Activated T-helper 1 cell treated with anti-CD3 and anti-CD28 coated beads, Interleukin-2, amount 50 U/mL, for 16 hours (primary cell): ENCODE measurements around the gene DDX3Y.

ENCODE experiments used
- DNase-seq, 2 donors: peaks; one replicate each; pipeline ENCODE4 v3.0.0-alpha.2; 2020; ENCODE audit warnings: low read depth in 1 of 2, low spot score in 1 of 2

The DDX3Y gene

GRCh38 chrY:12904618-12905516 lies at the start of gene DDX3Y:
DDX3Y (plus strand) TSS chrY:12904868; CDS start chrY:12904937, 69 bp downstream.
- DNase-seq = peak in 1 of 2 donors; percentile 50

GRCh38 chrY:12855791-12856275 lies 48.8 kb upstream of the DDX3Y start:
- DNase-seq = no peak

- DNase-seq = no peak
Observed at GRCh38 chrY:12867960-12868359, 36.7 kb upstream of the DDX3Y start.

- DNase-seq = no peak
Observed at GRCh38 chrY:12896973-12897372, 7.7 kb upstream of the DDX3Y start.

- DNase-seq = no peak
Observed at GRCh38 chrY:12898604-12899003, 6.1 kb upstream of the DDX3Y start.

GRCh38 chrY:12905517-12905872 lies 827 bp downstream of the DDX3Y start:
- peak in 1 of 2 donors; percentile 22 for DNase-seq

- DNase-seq = no peak
Observed at GRCh38 chrY:12905895-12906294, 1.2 kb downstream of the DDX3Y start.

GRCh38 chrY:12913541-12913940 lies 8.9 kb downstream of the DDX3Y start:
- no peak for DNase-seq

GRCh38 chrY:12928043-12928442 lies 23.4 kb downstream of the DDX3Y start:
- no peak for DNase-seq

- DNase-seq = no peak
Observed at GRCh38 chrY:12941725-12942687, 37.3 kb downstream of the DDX3Y start.
